Muscle of back (tissue), 11 donors: Measurements from ENCODE around the gene C22orf31. TPM values are rescaled to one million over a fixed set of nuclear protein-coding genes. Genes with fewer than 3 reads are reported as not detected.
A peak's percentile ranks its signal among the peaks of the same experiment; 100 is the strongest.

Experiments used
- DNase-seq, 3 donors: peaks; one replicate each; pipeline versions ENCODE4 v3.0.0 to v3.0.0-alpha.2; 2013
- polyA plus RNA-seq, 10 donors: library from polyadenylated mRNA; unstranded; fragments of 120-200 nt; gene quantifications; one replicate each; pipeline ENCODE4 v1.2.1, GENCODE V29; 2013; ENCODE audit not compliant: insufficient read length in 10 of 10

Gene C22orf31
- polyA plus RNA-seq, 10 donors: 1.1 to 2.4 (median 1.6) TPM

DNA sequence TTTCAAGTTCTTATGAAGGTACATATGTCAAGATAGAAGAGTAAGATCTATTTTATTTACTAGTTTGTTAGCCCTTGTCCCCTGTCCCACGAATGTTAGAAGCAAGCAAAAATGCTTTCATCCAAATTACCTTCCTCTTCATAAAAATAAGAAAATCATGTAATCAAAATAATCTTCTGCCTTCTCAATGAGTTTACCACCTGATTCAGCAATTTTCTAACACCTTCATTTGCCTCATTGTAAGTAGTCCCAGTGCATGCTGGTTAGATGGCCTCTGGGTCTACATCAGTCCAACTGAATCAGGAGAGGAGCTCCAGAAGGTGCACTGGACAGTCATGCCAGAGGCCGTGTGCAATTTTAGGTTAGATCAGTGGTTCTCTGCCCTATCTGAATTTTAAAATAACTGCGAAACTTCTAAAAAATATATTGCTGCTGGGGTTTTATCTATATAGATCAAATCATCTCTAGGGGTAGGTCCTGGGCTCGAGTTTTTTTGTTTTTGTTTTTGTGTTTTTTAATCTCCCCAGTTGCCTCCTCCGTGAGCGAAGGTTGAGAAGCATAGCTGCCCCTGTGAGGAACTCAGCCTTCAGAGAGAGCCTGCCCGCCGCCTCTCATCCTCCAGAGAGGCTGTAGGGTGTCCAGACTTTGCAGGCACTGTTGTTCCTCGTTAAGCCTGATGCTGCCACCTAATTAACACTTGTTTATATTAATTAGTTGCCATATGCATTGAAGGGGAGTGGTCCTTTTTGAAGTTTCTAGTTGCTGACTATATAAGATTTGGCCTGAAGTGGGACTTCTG is 32.2 kb downstream of the C22orf31 start:
- DNase-seq: no peak

DNA sequence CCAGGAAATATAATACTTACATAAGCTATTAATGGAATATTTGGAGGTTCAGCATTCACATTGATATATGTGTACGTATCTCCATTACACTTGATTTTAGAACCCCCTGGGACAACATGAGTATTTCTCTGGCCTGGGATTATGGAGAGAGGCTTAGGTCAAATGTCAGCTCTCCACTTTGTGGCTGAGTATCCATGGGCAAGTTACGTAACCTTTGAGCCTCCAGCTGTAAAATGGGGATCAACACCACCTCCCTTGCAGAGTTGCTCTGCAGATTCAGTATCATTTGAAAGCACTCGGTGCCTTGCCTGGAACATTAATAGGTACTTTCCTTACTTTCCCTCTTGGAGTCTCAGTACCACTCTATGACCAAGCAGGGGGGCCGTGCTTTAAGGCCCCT is 33.2 kb downstream of the C22orf31 start:
- DNase-seq: no peak

DNA sequence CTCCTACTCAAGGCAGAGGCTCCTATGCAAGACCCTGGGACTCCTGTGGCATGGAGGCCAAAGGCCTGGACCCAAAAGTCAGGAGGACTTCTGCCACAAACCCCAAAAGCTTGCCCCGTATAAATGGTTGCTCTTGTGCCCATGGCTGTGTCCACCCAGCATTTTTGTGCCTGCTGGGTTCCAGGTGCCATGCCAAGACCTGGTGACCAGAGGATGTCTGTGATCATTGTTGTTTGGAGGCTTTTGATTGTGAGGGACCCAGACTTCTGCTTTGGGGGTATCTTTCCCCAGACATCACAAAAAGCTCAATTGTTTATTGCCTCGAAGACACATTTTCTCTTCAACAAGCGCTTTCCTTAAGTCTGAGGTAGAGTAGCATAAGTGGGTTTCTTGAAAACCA is 35.1 kb downstream of the C22orf31 start:
- DNase-seq: no peak

DNA sequence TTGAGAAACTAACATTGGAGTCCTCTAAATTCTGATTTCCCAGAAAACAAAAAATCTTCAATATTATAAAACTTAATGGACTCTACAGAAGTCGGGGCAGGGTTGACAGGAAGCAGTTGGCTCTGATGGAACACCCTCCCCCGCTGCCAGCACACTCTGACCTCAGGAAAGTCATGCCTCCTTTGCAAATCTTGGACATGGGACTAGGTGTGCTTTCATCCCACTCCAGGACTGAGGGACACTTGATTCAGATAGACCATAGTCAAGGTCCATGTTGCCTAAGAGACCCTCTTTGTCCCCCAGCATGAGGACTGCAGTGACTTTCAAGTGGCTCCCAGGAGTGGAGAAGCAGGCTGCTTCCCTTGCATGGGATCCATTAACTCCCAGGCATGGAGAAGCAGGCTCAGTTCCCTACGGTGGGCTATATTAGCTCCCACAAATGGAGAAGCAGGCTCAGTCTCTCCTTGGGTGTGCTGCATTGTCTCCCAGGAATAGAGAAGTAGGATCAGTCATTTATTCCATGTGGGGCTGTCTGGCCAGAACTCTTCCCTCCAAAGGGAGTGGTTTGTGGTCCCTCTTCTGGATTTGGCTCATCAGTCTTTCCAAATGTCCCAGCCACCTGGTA is 38.3 kb downstream of the C22orf31 start:
- no peak for DNase-seq

DNA sequence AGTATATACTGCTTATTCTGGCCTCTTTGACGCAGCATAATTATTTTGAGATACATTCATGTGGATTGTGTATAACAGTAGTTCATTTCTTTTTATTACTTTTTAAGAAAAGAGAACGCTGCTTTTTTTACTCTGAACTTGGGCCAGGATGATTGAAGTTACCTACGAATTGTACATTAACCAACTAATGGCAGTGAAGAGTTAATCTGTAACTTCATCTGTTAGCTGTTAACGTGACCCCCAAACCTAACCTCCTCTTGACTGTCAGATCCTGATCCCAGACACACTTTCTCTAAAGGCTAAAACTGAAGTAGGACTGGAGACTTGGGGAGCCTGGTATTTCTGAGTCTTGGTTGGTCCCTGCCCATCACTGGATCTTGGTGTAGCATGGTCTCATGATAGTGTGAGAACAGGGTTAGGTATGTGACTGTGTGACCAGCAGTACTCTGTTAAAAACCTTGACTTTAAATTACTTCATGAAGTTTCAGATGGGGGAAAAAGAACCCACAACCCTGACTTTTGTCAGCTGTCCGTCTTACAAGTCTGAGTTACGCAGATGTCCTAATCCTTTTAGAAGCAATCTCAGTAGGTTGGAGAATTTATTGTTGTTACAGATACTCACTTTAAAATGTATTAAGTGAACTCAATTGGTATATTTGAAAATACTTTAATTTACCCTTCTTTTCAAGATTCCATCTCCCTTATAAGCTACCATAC is 39.4 kb downstream of the C22orf31 start:
- DNase-seq: no peak

DNA sequence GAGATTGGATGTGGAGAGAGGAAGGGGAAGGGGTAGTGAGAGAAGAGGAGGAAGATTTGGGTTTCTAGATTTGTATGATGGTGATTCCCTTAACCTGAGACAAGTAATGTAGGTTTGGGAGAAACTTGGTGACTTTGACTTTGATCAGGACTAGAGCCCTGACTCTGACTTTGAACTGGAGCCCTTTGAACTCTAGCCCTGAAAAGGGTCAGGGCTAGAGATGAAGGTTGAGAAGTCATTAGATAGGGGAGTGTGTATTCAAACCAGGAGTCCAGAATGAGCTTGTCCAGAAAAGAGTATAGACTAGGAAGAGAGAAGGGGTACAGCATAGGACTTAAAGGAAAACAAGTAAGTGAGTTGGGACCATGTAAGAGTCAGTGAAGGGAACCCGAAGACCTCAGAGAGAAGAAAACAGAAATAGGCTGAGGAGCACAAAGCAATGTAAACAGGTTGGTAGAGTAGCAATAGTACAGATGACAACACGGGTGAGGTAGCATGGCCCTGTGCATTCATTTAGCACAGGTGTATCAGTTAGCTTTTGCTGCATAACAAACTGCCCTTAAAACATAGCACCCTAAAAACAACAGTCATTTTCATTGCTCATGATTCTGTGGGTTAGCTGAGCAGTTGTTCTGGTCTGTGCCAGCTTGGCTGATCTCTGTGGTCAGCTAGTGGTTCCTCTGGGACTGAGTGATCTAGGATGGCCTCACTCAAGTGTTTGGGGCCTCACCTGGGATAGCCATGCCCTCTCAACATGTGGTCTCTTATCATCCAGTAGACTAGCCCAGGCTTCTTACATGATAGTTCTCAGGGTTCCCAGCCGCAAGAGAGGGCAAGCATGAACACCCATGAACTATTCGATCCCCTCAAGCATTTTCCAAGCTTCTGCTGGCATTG is 43.1 kb downstream of the C22orf31 start:
- DNase-seq: no peak

DNA sequence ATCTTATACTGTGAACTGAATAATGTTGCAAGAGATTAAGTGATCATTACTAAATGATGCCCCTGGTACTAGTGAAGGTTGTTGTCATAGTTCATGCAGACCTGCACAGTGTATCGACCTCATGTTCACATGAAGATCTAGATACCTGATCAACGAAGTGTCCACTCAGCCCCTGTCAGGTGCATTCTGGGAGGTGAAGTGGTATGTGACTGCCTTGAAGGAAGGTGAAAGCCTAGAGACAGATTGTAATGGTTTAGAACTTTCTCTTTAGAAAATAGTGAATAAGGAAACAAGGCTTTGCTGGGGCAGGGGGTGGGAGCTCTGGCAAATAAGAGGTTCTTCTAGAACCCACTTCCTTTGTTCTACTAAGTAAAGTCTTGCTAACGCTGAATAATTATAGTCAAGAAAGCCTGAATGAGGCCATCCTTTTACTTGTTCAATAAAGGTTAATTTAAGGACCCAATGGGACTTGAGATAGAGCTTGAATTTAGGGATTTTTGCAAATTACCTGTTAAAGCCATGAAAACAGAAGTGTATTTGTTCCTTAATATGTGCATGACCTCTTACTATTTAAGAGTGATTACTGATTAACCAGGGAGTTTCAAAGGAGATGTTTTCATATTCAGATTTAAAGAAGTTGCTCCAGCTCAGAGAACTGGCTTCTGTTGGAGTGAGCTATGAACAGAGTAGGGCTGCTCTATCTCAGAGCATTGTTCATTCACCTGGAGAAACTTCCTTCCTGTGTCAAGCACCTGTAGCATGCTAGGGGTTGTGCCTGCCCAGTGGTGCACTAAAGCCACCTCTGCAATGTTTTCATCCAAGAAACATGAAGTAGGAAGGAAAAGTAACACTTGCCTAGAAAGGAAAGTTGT is 45.3 kb downstream of the C22orf31 start:
- DNase-seq: no peak

DNA sequence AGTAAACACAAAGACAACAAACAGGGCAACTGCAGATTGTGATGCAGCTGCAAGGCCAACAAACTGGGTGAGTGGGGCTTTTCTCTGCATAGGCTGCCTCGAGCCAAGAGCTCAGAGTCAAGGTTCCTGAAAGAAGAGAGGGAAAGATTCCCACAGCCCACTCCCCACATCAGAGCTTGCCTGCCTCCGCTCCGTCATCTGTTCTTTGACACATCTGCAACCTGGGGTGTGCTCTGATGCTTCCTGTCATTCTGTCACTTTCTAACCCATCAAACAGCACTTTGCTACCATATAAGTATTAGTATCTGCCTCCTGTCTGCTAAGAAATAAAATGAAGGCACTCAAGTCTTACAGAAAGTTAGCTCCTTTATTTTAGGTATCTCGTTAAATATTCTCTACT is 46.9 kb downstream of the C22orf31 start:
- no peak for DNase-seq

DNA sequence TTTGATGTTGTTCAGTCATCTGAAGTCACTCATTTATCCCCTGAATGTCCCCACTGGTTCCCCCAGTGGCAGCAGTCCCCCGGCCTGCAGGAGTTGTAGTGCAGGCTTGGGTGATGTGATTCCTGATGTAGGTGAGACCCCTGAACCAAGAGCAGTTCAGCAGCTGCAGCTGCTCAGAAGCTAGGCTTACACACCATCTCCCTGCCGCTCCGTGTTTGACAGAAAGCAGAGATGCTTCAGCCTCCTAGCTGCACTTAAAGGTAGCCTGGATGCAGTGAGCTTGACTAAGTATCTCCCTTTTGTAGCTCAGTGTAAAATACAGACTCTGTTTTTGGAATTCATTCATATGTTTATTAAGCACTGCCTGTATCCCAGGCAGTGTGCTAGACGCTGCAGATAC is 47.3 kb downstream of the C22orf31 start:
- DNase-seq: no peak

DNA sequence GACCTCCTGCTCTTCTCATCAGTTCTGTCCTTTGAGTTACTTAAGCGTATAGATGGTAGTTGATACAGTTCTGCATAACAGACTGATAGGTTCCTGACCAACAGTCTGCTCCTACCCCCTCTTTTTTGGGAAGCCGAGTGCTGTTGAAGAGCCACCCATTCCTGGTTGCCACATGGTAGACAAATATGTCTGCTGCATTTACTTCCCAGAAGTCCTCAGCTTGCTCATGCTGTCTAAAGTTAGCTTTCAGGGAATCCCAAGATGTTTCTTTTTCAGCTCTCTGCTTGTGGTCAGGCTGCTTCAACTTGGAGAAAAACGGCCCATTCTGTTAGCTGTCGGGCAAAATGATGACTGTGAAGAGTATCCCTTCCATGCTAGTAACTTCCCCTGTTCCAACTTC is 48.7 kb downstream of the C22orf31 start:
- no peak for DNase-seq

DNA sequence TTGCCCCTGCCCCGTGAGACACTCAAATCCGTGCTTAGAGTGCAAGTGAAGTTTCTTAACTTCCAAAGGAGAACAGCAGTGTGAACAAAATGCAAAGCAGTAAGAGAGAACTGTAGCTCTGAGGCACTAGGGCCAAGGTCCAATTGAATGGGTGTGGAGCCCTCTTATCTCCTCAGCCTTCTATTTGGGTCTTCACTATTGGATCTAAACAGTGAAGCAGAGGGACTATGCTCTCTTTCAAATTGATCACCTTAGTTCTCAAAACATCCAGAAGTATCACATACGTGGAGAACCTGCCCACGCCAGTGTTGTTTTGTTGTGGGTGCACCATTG is 49.6 kb downstream of the C22orf31 start:
- DNase-seq: no peak

DNA sequence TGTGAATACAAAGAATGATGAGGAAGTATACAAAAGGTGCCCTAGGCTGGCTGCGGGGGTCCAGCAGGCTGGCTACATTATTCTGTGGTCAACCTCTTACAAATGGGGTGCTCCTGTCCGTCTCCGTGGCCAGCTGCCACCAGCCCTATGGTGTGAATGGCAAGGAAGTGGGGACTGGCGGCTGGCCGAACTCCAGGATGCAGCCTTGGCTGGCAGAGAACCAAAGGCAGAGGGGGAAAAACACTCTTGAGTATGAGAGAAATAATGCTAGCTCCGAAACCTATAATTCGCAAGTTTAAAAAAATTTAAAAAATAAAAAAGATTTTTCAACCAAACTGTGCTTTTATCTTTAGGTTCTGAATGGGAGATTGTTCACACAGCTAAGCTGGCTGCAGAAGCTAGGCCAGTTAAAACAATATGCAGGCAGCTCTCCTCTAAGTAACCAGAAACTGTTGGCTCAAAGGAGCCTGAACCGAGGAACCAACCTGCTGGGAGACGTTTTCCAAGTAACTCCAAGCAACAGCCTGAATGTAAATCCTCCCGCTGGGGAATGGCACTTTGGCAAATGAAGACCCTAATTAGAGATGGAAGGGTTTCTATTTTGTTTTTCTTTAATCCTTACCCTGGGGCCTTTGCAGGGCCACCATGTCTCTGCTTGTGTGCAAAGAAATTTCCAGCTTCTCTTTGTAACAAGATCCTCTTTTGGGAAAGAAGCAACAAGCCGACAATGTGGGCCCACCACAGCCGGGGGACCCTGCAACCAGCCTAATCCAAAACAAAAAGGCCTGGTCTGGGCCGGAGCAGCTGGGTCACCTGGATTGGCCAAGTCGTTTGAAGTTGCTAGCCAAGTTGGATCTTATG is 50.2 kb downstream of the C22orf31 start:
- peak in 1 of 3 donors; percentile 42 for DNase-seq

DNA sequence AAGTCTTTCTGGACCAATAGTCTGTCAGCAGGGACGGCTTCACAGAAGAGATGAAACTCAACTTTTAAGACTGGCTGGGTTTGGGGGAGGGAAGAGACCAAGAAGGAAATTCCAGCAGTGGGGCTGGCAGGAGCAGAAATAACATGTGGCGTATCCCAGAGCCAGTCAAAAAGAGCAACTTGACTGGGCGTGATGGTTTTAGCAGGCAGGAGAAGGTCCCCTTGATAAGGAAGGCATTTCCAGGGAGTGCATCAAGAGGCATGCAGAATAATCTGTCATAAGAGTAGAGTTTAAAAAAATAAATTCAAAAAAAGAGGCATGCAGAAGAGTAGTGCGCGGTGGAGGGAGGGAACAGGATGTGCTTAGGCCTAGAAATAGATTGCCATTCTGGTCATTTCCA is 52.5 kb downstream of the C22orf31 start:
- DNase-seq: no peak

Other genes starting within 250 kb of the C22orf31 start
- 10 to 100 TPM in 2 of 10 donors, 1 to 10 TPM in 8; 7.6 to 11.3 (median 9.0) TPM for gene ZNRF3, start 178.3 kb downstream of the C22orf31 start, polyA plus RNA-seq
- 10 to 100 TPM; 59.9 to 97.7 (median 82.0) TPM for gene KREMEN1, start 11.2 kb upstream of the C22orf31 start, polyA plus RNA-seq
- 10 to 100 TPM in 1 of 10 donors, 1 to 10 TPM in 9; 5.5 to 10.7 (median 6.5) TPM for gene EMID1, start 144.1 kb upstream of the C22orf31 start, polyA plus RNA-seq
- 10 to 100 TPM; 18.1 to 25.4 (median 21.7) TPM for gene RHBDD3, start 206.2 kb upstream of the C22orf31 start, polyA plus RNA-seq
- gene EWSR1, start 206.4 kb upstream of the C22orf31 start, polyA plus RNA-seq: 100 to 1,000 TPM; 133 to 217 (median 165) TPM
- gene GAS2L1, start 244.8 kb upstream of the C22orf31 start, polyA plus RNA-seq: 10 to 100 TPM in 6 of 10 donors, 1 to 10 TPM in 4; 8.1 to 15.9 (median 11.9) TPM